Activated CD4-positive, alpha-beta memory T cell treated with anti-CD3 and anti-CD28 coated beads, Interleukin-2, amount 10 ng/mL, durations not matched to agents 7 days and 5 days (primary cell): ENCODE data around the gene GLG1. TPM values are rescaled to one million over a fixed set of nuclear protein-coding genes. Genes with fewer than 3 reads are reported as not detected.

Source experiments
- CTCF ChIA-PET: fragments of 350-600 bp; sonication (Branson Sonifier 250); formaldehyde crosslinking; loops from one replicate; lab custom pipeline; 2021; ENCODE audit warnings: antibody characterized with exemption, inconsistent platforms; lab: Charles Lee
- POLR2A ChIA-PET: fragments of 350-600 bp; sonication (Branson Sonifier 250); formaldehyde crosslinking; loops from one replicate; lab custom pipeline; 2021; ENCODE audit warnings: antibody characterized with exemption; lab: Charles Lee
- DNase-seq: peaks from one replicate; pipeline ENCODE4 v3.0.0-alpha.2; 2020
- H3K27ac Mint-ChIP-seq: one replicate; pipeline ENCODE4 v1.8.0; 2021; ENCODE audit warnings: mild to moderate bottlenecking, mixed read lengths
- H3K27me3 Mint-ChIP-seq: one replicate; pipeline ENCODE4 v1.8.0; 2021; ENCODE audit warnings: mixed read lengths
- H3K36me3 Mint-ChIP-seq: one replicate; pipeline ENCODE4 v1.8.0; 2021; ENCODE audit warnings: low read depth, mixed read lengths
- H3K4me1 Mint-ChIP-seq: one replicate; pipeline ENCODE4 v1.8.0; 2021; ENCODE audit warnings: mixed read lengths
- H3K4me3 Mint-ChIP-seq: one replicate; pipeline ENCODE4 v1.8.0; 2021; ENCODE audit warnings: mild to moderate bottlenecking, mixed read lengths
- H3K9me3 Mint-ChIP-seq: one replicate; pipeline ENCODE4 v1.8.0; 2021; ENCODE audit warnings: mixed read lengths
- total RNA-seq, 2 experiments: library from RNA; stranded (reverse); gene quantifications; one replicate each; pipeline ENCODE4 v1.2.3, GENCODE V29; 2021

Gene GLG1
- total RNA-seq, 2 experiments from 2014 or later = 130 to 132 TPM

- Mint-ChIP-seq H3K9me3 (peaks cover 2% of the 10 kb centered on the region), H3K27me3 (no peaks in the 10 kb centered on the region), H3K4me1 (peaks cover 15% of the 10 kb centered on the region), H3K27ac (no peak overlapping the region), H3K36me3 (peaks cover 41% of the 10 kb centered on the region), H3K4me3 (no peak overlapping the region)
- CTCF ChIA-PET = interaction anchor here (0.7 to 0.8 kb wide), 3 partner anchors 25 to 208 kb away, joined by 3 read pairs; no protein-coding TSS in a partner anchor
- no peak for DNase-seq
- POLR2A ChIA-PET = no interaction called here
These were observed 95.0 kb downstream of the GLG1 start for GRCh38 chr16:74511961-74512360.

- ChIA-PET CTCF (interaction anchor here (0.6 kb wide), 1 partner anchor 141 kb away, joined by 7 read pairs; no protein-coding TSS in a partner anchor), POLR2A (no interaction called here)
- Mint-ChIP-seq H3K4me3 (no peak overlapping the region), H3K9me3 (no peaks in the 10 kb centered on the region), H3K27me3 (no peaks in the 10 kb centered on the region), H3K4me1 (peaks cover 11% of the 10 kb centered on the region), H3K36me3 (peaks cover 37% of the 10 kb centered on the region), H3K27ac (no peak overlapping the region)
- DNase-seq = no peak
These were observed 101.9 kb downstream of the GLG1 start for GRCh38 chr16:74505011-74505410.

- Mint-ChIP-seq H3K9me3 (no peaks in the 10 kb centered on the region), H3K27ac (no peak overlapping the region), H3K4me1 (peaks cover 6% of the 10 kb centered on the region), H3K4me3 (no peak overlapping the region), H3K36me3 (peaks cover 36% of the 10 kb centered on the region), H3K27me3 (no peaks in the 10 kb centered on the region)
- ChIA-PET CTCF (interaction anchor here (1.3 kb wide), 1 partner anchor 9 kb away, joined by 3 read pairs; no protein-coding TSS in a partner anchor), POLR2A (no interaction called here)
- no peak for DNase-seq
These were observed 103.5 kb downstream of the GLG1 start for GRCh38 chr16:74503412-74503811.

GRCh38 chr16:74501484-74502478, 105.1 kb downstream of the GLG1 start:
- DNase-seq = no peak
- no peak overlapping the region for H3K4me3 Mint-ChIP-seq
- no peaks in the 10 kb centered on the region for H3K27me3 Mint-ChIP-seq
- H3K4me1 Mint-ChIP-seq = peaks cover 2% of the 10 kb centered on the region
- no peak overlapping the region for H3K27ac Mint-ChIP-seq
- ChIA-PET POLR2A (interaction anchor here (0.7 kb wide), 1 partner anchor 194 kb away, joined by 3 read pairs; no protein-coding TSS in a partner anchor), CTCF (no interaction called here)
- no peaks in the 10 kb centered on the region for H3K9me3 Mint-ChIP-seq
- peaks cover 30% of the 10 kb centered on the region for H3K36me3 Mint-ChIP-seq

- POLR2A ChIA-PET = no interaction called here
- no peaks in the 10 kb centered on the region for H3K9me3 Mint-ChIP-seq
- no peaks in the 10 kb centered on the region for H3K4me1 Mint-ChIP-seq
- H3K27ac Mint-ChIP-seq = no peak overlapping the region
- no peaks in the 10 kb centered on the region for H3K27me3 Mint-ChIP-seq
- CTCF ChIA-PET = no interaction called here
- H3K4me3 Mint-ChIP-seq = no peak overlapping the region
- H3K36me3 Mint-ChIP-seq = peaks cover 35% of the 10 kb centered on the region
- DNase-seq = no peak
These were observed 106.0 kb downstream of the GLG1 start for GRCh38 chr16:74500907-74501306.

- peaks cover 46% of the 10 kb centered on the region for H3K36me3 Mint-ChIP-seq
- POLR2A ChIA-PET = no interaction called here
- DNase-seq = no peak
- no peaks in the 10 kb centered on the region for H3K27me3 Mint-ChIP-seq
- peaks cover 11% of the 10 kb centered on the region for H3K4me1 Mint-ChIP-seq
- no peaks in the 10 kb centered on the region for H3K9me3 Mint-ChIP-seq
- H3K27ac Mint-ChIP-seq = no peak overlapping the region
- CTCF ChIA-PET = no interaction called here
- H3K4me3 Mint-ChIP-seq = no peak overlapping the region
These were observed 107.8 kb downstream of the GLG1 start for GRCh38 chr16:74499114-74499513.

GRCh38 chr16:74497761-74498160, 109.2 kb downstream of the GLG1 start:
- Mint-ChIP-seq H3K27me3 (no peaks in the 10 kb centered on the region), H3K4me1 (peaks cover 16% of the 10 kb centered on the region), H3K9me3 (no peaks in the 10 kb centered on the region), H3K4me3 (no peak overlapping the region), H3K27ac (no peak overlapping the region), H3K36me3 (peaks cover 48% of the 10 kb centered on the region)
- CTCF ChIA-PET = no interaction called here
- POLR2A ChIA-PET = no interaction called here
- DNase-seq = no peak

- H3K9me3 Mint-ChIP-seq = no peaks in the 10 kb centered on the region
- ChIA-PET CTCF (interaction anchor here (0.7 kb wide), 1 partner anchor 121 kb away, joined by 3 read pairs; no protein-coding TSS in a partner anchor), POLR2A (no interaction called here)
- no peaks in the 10 kb centered on the region for H3K27me3 Mint-ChIP-seq
- no peak overlapping the region for H3K27ac Mint-ChIP-seq
- peaks cover 52% of the 10 kb centered on the region for H3K36me3 Mint-ChIP-seq
- H3K4me1 Mint-ChIP-seq = peaks cover 16% of the 10 kb centered on the region
- H3K4me3 Mint-ChIP-seq = no peak overlapping the region
- no peak for DNase-seq
These were observed 110.9 kb downstream of the GLG1 start for GRCh38 chr16:74496054-74496453.

- Mint-ChIP-seq H3K4me3 (no peak overlapping the region), H3K27me3 (no peaks in the 10 kb centered on the region), H3K4me1 (peaks cover 16% of the 10 kb centered on the region), H3K27ac (no peak overlapping the region), H3K9me3 (no peaks in the 10 kb centered on the region), H3K36me3 (peaks cover 66% of the 10 kb centered on the region)
- CTCF ChIA-PET = interaction anchor here (0.5 to 1.7 kb wide), 2 partner anchors 55 to 67 kb away, joined by 4 to 9 read pairs; no protein-coding TSS in a partner anchor
- POLR2A ChIA-PET = no interaction called here
- no peak for DNase-seq
These were observed 113.9 kb downstream of the GLG1 start for GRCh38 chr16:74492976-74493375.

- H3K27me3 Mint-ChIP-seq = no peaks in the 10 kb centered on the region
- H3K36me3 Mint-ChIP-seq = peaks cover 53% of the 10 kb centered on the region
- no peak overlapping the region for H3K27ac Mint-ChIP-seq
- ChIA-PET POLR2A (no interaction called here), CTCF (no interaction called here)
- no peak overlapping the region for H3K4me3 Mint-ChIP-seq
- no peaks in the 10 kb centered on the region for H3K9me3 Mint-ChIP-seq
- peaks cover 2% of the 10 kb centered on the region for H3K4me1 Mint-ChIP-seq
- DNase-seq = no peak
These were observed 119.0 kb downstream of the GLG1 start for GRCh38 chr16:74487634-74488495.

- no peak overlapping the region for H3K27ac Mint-ChIP-seq
- H3K9me3 Mint-ChIP-seq = no peaks in the 10 kb centered on the region
- ChIA-PET CTCF (interaction anchor here (0.9 to 1.0 kb wide), 2 partner anchors 26 to 137 kb away, joined by 3 read pairs; no protein-coding TSS in a partner anchor), POLR2A (no interaction called here)
- no peaks in the 10 kb centered on the region for H3K27me3 Mint-ChIP-seq
- peaks cover 48% of the 10 kb centered on the region for H3K36me3 Mint-ChIP-seq
- H3K4me1 Mint-ChIP-seq = peaks cover 2% of the 10 kb centered on the region
- DNase-seq = no peak
- H3K4me3 Mint-ChIP-seq = no peak overlapping the region
These were observed 121.0 kb downstream of the GLG1 start for GRCh38 chr16:74485916-74486315.

GRCh38 chr16:74480150-74481029, 126.5 kb downstream of the GLG1 start:
- peaks cover 2% of the 10 kb centered on the region for H3K4me1 Mint-ChIP-seq

More at GRCh38 chr16:74480150-74481029, 126.5 kb downstream of the GLG1 start:
- H3K27me3 Mint-ChIP-seq = no peaks in the 10 kb centered on the region
- no peak overlapping the region for H3K4me3 Mint-ChIP-seq
- CTCF ChIA-PET = no interaction called here
- peaks cover 55% of the 10 kb centered on the region for H3K36me3 Mint-ChIP-seq
- no peak for DNase-seq
- no peaks in the 10 kb centered on the region for H3K9me3 Mint-ChIP-seq
- H3K27ac Mint-ChIP-seq = no peak overlapping the region
- POLR2A ChIA-PET = interaction anchor here (0.6 kb wide), 1 partner anchor 870 kb away, joined by 4 read pairs; no protein-coding TSS in a partner anchor
